T-helper 2 cell treated with Interferon-gamma antibody and Interleukin-4, amounts not matched to agents 100 ng/mL and 5 ng/mL, for 36 hours (primary cell): Measurements from ENCODE around the gene MATN1. TPM values are rescaled to one million over a fixed set of nuclear protein-coding genes. Genes with fewer than 3 reads are reported as not detected.
"Not testable (repeated sequence)": the region's sequence is repeated elsewhere in the genome, so short reads cannot be mapped to it uniquely, and the experiment has no call there.

Source experiments
- intact Hi-C: fragments of 100-400 bp; cut with micrococcal nuclease; formaldehyde crosslinking; loops from one replicate; pipeline ENCODE4 v1.15.1; 2023
- total RNA-seq: library from RNA; stranded (reverse); gene quantifications from 2 replicates; pipeline ENCODE4 v1.2.3, GENCODE V29; 2022

MATN1 gene, protein sequence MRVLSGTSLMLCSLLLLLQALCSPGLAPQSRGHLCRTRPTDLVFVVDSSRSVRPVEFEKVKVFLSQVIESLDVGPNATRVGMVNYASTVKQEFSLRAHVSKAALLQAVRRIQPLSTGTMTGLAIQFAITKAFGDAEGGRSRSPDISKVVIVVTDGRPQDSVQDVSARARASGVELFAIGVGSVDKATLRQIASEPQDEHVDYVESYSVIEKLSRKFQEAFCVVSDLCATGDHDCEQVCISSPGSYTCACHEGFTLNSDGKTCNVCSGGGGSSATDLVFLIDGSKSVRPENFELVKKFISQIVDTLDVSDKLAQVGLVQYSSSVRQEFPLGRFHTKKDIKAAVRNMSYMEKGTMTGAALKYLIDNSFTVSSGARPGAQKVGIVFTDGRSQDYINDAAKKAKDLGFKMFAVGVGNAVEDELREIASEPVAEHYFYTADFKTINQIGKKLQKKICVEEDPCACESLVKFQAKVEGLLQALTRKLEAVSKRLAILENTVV
- total RNA-seq, result 0.20 TPM in 1 of 2 replicates, not detected in the other

- intact Hi-C loops, result no loop called here
Measured at GRCh38 chr1:30723331-30723755, at the start of gene MATN1. TSS of gene MATN1 (minus strand) at chr1:30723585. CDS start at chr1:30723551, 34 bp downstream.

GRCh38 chr1:30771005-30771404 lies 47.6 kb upstream of the MATN1 start:
- intact Hi-C loops, result no loop called here

GRCh38 chr1:30770150-30770549 lies 46.8 kb upstream of the MATN1 start:
- intact Hi-C loops, result no loop called here

- intact Hi-C loops, result no loop called here
Measured at GRCh38 chr1:30768830-30769718, 45.7 kb upstream of the MATN1 start.

GRCh38 chr1:30768159-30768829 lies 44.9 kb upstream of the MATN1 start:
- intact Hi-C loops, result no loop called here

GRCh38 chr1:30766948-30767347 lies 43.6 kb upstream of the MATN1 start:
- intact Hi-C loops, result not testable (repeated sequence)

- intact Hi-C loops, result no loop called here
Measured at GRCh38 chr1:30765556-30766434, 42.4 kb upstream of the MATN1 start.

DNA sequence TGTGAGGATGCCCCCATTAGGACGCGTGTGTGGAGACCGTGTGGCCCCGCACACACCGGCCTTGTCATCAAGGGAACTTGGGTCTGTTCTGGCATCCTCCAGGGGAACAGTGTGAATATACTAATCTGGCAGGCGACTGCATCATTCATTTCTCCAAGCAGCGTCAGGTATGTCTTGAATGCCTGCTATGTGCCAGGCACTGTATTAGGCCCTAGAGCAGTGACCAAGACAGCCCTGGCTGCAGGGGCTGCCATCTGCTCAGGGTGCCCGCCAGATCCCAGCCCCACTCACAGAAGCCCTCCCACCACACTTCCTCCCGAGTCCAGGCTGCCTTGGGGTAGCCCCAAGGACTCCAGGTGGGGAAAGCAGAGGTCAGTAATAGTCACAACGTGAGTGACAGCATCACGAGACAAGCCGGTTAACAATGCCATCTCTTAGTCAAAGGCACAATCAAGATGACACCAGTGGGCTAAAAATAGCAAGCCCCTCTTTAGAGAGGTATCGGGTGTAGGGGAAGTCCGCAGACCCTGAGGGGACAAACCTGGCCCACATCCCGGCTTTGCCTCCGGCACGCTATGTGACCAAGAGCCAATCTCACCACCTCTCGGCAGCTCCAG lies 41.7 kb upstream of the MATN1 start:
- intact Hi-C loops, result no loop called here

GRCh38 chr1:30764396-30764795 lies 41.0 kb upstream of the MATN1 start:
- intact Hi-C loops, result no loop called here

GRCh38 chr1:30763651-30764248 lies 40.4 kb upstream of the MATN1 start:
- intact Hi-C loops, result no loop called here

GRCh38 chr1:30762930-30763650 lies 39.7 kb upstream of the MATN1 start:
- intact Hi-C loops, result no loop called here

GRCh38 chr1:30762152-30762929 lies 39.0 kb upstream of the MATN1 start:
- intact Hi-C loops, result no loop called here

DNA sequence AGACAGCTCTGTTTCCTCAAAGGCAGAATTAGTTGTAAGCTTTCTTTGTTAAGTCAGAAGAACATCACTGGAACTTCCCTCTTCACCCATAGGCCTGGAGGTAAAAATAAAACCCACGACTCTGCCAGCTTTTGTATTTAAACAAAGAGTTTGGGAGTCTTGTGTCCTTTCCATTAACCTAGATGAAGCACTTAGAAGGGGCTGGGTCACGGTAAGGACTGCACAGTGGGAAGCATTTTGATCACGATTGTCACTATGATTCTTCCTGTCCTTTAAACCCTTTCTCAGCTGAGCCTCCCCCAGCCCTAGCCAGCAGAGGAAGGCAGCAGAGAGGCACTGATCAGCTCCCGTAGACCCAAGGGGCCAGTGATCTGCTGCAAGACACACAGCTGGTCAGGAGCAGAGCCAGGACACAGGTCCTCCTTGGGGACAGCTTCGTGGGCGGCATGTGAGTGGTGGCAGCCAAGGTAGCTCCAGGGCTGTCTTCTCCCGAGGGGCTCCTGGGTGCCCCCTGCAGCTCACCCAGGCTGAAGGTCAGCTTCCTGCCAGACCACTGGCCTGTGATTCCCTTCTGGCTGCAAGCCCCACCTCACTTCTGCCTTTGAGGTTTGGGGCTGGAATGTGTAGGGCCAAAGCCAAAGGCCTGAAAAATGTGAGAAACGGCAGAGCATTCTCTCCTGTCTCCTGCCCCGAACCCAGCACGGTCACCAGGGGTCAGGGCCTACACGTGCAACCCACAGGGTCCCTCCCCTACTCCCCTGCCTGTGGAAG lies 38.2 kb upstream of the MATN1 start:
- intact Hi-C loops, result no loop called here

DNA sequence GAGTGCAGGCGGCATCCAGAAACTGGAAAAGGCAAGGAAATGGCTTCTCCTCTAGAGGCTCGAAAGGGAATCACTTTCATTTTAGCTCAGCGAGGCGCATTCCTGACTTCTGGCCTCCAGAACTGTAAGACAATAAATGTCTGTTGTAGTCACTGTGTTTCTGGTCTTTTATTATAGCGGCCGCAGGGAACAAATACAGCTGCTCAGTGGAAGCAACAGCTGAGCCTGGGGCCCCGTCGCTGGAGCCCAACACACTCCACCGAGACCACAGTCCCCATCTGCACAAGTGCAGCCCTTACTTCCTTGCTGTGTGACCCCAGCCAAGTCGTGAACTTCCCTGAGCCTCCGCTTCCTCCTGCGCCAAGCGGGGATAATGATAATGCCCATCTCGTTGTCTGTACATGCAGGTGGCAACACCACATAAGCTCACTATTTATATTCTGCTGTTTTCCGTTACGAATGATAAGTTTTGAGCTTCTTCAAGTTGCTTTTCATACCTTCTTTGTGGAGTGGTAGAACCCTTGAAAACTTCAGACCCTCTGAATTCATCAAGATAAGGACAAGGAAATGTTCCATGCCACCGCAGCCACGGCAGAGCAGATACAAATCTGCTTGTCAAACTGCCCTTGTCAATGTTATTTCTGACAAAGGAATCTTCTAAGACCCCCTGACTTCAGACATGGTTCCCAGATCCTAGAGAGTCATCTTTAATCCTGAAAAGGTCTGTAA lies 37.4 kb upstream of the MATN1 start:
- intact Hi-C loops, result no loop called here

- intact Hi-C loops, result loop anchor here (10.0 kb wide), 1 partner anchor 305 kb away; the partner anchor contains the start of gene PUM1
Measured at GRCh38 chr1:30759718-30760281, 36.4 kb upstream of the MATN1 start.

- intact Hi-C loops, result loop anchor here (10.0 kb wide), 1 partner anchor 306 kb away; the partner anchor contains the start of gene PUM1
Measured at GRCh38 chr1:30758785-30759380, 35.5 kb upstream of the MATN1 start.
